Activated T-helper 1 cell treated with anti-CD3 and anti-CD28 coated beads, Interleukin-2, amount 50 U/mL, for 16 hours (primary cell): ENCODE results near the gene MYRF.

Experiments used
- DNase-seq, 2 donors: peaks; one replicate each; pipeline ENCODE4 v3.0.0-alpha.2; 2020; ENCODE audit warnings: low read depth in 1 of 2, low spot score in 1 of 2

MYRF gene

GRCh38 chr11:61756452-61757212 lies 4.2 kb downstream of the MYRF start:
- no peak for DNase-seq

DNA sequence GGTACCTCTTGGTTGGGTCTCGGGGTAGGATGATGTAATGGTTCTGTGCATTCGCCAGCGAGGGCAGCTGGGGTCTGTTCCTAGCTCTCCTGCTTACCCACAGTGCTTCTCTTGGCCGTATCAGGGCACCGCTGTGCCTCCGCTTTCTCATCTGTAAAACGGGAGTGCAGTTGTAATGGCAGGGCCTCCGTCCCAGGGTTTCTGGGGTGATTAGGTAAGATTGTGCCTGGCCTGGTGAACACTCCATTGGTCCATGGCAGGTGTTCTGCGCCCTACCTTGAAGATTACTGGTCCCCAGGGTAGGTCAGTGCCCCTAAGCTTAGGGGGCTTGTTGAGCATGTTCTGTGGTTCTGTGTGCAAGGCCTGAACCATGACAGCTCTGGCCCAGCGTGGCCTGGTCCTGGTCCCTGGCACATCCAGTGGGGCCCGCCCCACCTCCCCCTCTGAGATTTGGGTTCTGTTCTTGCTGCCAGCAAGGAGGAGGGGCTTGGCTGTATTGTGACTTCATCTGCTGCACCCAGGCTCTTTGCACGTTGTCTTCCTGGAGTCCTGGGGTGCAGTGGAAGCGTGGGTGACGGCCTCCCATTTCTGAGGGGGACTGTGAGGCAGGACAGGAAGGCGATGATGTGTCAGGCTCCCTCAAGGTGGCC lies 4.9 kb downstream of the MYRF start:
- DNase-seq: no peak

- no peak for DNase-seq
These were observed 8.5 kb downstream of the MYRF start for GRCh38 chr11:61760946-61761345.

- no peak for DNase-seq
These were observed 9.2 kb downstream of the MYRF start for GRCh38 chr11:61761440-61762222.

DNA sequence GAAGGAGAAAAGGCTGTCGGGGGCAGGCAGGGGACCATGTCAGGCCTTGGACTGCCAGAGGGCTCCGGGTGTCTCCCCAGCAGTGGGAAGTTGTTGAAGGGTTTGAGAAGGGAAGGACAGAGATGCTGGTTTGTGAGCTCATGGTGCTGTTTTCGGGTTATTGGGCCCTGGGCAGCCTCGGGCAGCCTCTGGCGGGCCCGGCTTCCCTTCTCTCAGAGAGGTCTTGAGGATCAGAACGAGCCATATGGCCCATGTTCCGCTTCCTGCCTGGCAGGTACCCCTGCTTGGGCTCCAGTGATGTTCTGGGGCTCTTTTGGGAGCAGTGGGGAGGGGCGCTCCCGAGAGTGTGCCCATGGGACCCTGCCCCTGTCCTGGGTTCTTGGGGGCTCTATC lies 9.8 kb downstream of the MYRF start:
- no peak for DNase-seq

DNA sequence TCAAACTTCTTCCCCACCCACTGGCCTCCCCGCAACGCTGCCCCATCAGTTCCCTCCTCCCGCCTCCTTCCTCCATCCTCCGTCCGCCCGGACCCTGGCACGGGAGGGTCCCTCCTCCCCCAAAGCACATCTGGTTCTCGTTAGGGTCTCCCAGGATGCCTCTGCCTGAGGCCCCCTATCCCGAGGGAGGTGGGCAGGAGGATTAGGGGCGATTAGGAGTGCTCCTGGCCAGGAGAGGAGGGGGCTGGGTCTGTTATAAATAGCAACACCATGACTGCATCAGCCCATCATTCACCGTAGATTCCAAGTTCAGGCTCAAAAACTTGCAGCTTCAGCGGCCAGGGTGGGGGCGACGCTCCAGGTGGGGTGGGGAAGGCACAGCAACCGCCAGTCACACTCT lies 10.4 kb downstream of the MYRF start:
- DNase-seq: no peak

GRCh38 chr11:61763930-61764605 lies 11.6 kb downstream of the MYRF start:
- DNase-seq: no peak

DNA sequence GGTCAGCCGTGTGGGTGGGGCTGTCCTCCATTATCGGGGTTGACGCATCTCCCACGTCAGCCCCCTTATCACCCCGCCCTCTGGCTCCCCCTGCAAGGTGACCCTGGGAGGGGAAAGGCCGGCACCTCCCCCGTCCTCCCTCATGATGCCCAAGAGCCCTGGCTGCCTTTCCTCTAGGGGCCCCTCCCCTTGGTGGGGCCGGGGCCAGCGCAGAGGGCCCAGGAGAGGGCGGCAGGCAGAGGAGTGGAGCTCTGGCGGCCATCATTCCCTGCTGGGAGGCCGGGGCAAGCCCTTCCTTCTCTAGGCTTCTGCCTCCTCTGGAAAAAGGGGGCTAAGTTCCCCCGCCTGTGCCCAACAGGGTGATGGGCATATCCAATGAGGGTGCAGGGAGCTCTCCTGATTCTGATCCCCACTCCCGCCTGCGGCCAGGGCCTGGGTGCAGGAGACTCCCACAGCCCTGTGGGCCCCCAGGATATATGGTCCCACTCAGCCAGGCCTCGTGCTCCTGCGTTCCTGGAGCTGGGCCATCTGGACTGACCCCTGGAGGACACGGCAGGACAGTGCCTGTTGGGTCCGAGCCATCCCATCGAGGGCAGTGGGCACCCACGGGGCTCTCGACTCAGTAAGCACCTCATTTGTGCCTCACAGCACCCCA lies 12.3 kb downstream of the MYRF start:
- DNase-seq: no peak

DNA sequence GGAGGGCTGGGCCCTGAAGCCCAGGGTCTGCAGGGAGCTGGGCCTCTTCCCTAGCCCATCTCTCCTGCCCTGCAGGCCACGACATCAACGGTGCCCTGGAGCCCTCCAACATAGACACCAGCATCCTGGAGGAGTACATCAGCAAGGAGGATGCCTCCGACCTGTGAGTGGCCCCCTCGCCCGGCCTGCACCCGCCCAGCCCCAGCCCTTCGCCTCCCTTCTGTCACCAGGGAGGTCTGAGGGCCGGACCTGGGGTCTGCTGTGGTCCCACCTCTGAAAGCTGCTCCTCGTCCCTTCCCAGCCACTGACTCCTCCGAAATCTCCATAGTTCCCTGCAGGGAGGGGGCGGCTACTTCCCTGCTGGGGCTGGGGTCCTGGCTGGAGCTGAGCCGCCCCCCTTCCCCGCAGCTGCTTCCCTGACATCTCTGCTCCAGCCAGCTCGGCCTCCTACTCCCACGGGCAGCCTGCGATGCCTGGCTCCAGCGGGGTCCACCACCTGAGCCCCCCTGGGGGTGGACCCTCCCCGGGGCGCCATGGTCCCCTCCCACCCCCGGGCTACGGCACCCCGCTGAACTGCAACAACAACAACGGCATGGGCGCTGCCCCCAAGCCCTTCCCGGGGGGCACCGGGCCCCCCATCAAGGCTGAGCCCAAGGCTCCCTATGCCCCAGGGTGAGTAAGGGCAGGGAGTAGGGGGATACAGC lies 13.3 kb downstream of the MYRF start:
- DNase-seq: no peak

GRCh38 chr11:61766353-61766841 lies 14.0 kb downstream of the MYRF start:
- DNase-seq: no peak

DNA sequence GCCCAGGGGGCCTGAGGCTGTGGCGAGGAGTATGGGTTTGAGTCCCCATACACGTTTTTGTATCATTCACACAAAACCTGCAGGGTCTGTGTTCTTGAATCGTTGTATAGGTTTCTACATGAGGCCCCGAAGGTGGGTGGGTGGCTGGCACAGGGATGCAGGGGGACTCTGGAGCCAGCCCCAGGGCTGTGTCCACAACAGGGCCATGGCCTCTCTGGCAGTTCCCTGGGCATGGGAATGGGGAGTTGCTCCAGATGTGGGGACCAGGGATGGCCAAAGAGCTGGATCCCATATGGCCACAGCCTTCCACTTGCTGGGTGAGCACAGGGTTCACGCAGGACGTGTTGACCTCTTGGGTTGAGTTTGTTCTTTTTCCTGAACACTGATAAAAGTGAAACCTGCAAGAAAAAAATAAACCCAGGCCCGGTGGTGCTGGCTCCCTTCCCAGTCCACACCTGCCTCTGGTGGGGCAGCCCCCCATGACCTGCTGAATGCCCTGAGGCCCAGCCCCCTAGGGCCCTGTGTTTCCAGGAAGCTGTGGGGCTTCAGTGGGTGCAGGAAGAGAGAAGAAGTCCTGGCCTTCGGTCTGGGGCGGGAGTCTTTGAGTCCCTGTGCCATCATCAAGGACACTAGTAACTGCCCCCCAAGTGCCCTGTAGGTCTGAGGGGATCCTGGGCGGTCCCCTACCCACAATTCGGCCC lies 16.1 kb downstream of the MYRF start:
- no peak for DNase-seq

GRCh38 chr11:61769169-61769920 lies 16.9 kb downstream of the MYRF start:
- no peak for DNase-seq

- DNase-seq: no peak
These were observed 17.7 kb downstream of the MYRF start for GRCh38 chr11:61769946-61770683.

DNA sequence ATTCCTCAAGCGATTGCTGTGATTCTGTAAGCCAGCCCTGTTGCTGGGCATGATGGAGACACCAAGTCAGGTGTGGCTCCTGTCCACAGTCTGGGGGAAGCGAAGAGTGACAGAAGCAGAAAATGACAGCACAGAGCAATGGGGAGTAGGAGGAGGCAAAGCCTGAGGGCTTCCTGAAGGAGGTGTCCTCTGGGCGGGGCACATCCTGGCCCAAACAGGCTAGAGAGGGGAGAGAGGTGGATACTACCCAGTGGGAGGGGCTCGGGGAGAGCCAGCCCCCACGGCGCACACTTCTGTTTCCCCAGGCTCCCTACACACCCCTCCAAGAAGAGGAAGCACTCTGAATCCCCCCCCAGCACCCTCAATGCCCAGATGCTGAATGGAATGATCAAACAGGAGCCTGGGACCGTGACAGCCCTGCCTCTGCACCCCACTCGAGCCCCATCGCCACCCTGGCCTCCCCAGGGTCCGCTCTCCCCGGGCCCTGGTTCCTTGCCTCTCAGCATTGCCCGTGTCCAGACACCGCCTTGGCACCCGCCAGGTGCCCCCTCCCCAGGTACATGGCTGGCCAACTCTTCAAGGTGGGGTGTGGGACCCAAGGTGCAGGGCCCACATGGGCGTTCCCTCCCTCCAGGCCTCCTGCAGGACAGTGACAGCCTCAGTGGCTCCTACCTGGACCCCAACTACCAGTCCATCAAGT lies 18.9 kb downstream of the MYRF start:
- no peak for DNase-seq

DNA sequence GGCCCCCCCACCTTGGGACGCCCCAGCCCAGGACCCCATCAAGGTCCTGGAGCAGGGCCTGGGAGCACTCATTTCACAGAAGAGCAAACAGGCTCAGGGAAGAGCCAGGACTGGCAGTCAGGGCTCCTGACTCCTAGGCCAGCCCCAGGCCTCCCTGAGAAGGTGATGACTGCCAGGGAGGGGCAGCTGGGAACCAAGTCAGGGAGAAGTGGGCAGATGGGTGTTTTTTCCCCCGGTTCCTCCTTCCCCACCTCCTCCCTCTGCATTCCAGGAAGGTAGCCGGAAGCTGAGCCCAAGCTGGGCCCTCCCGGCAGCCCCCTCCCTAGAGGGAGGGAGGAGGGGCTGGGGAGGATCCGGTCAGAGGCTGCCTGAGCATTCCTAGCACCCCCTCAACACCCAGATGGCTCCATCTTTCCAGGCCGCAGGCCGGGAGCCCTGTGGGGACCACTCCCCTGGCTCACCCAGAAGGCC lies 19.6 kb downstream of the MYRF start:
- DNase-seq: no peak

- DNase-seq: no peak
These were observed 20.9 kb downstream of the MYRF start for GRCh38 chr11:61773356-61773755.

GRCh38 chr11:61773809-61774208 lies 21.4 kb downstream of the MYRF start:
- DNase-seq: no peak
